Measurements from ENCODE around the gene CTIF.

GRCh38 chr18:48572402-48573126 lies 33.7 kb downstream of the CTIF start:
- TF ChIP-seq CTCF (conservative IDR thresholded peaks at IDR 0.05; ENCODE audit: low read depth, low read length) (no peak), EZH2 (IDR thresholded peaks at IDR 0.05; ENCODE audit: low read length, unreplicated experiment) (no peak), EZH2phosphoT487 (IDR thresholded peaks at IDR 0.05; ENCODE audit: borderline replicate concordance, low read length) (no peak)
